Measurements from ENCODE around the gene CFH.
"Not testable (repeated sequence)": the region's sequence is repeated elsewhere in the genome, so short reads cannot be mapped to it uniquely, and the experiment has no call there.

The CFH gene

DNA sequence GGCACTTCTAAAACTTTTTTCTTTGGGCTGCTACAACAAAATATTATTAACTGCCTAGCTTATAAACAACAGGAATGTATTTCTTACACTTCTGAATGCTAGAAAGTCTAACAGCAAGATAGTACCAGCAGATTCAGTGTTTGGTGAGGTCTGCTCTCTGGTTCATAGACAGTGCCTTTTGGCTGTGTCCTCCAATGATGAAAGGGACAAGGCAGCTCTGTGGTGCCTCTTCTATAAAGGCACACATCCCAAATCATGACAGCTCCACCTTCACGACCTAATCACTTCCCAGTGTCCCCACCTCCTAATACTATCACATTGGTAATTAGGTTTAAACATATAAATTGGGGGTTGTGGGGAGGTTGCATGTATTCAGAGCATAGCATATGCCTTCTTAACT, 9.5 kb downstream of the CFH start:
- H3K4me3 ChIP-seq (ENCODE audit: low read depth, low read length): no peak overlapping the region

GRCh38 chr1:196667131-196667530, 15.3 kb downstream of the CFH start:
- no peak overlapping the region for H3K4me3 ChIP-seq (ENCODE audit: low read depth, low read length)

DNA sequence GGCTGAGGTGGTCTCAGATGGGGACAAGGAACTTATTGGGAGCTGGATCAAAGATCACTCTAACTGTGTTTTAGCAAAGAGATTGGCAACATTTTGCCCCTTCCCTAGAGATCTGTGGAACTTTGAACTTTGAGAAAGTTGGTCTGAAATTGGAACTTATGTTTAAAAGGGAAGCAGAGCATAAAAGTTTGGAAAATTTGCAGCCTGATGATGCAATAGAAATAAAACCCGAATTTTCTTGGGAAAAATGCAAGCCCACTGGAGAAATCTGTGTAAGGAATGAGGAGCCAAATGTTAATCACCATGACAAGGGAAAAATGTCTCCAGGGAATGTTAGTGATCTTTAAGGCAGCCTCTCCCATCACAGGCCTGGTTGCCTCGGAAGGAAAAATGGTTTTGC, 17.2 kb downstream of the CFH start:
- H3K4me3 ChIP-seq (ENCODE audit: low read depth, low read length): no peak overlapping the region

- H3K4me3 ChIP-seq (ENCODE audit: low read depth, low read length): no peak overlapping the region
Measured at GRCh38 chr1:196669693-196670092, 17.9 kb downstream of the CFH start.

- H3K4me3 ChIP-seq (ENCODE audit: low read depth, low read length): no peak overlapping the region
Measured at GRCh38 chr1:196674908-196675307, 23.1 kb downstream of the CFH start.

- H3K4me3 ChIP-seq (ENCODE audit: low read depth, low read length): no peak overlapping the region
Measured at GRCh38 chr1:196677781-196678509, 26.1 kb downstream of the CFH start.

GRCh38 chr1:196678510-196678884, 26.7 kb downstream of the CFH start:
- H3K4me3 ChIP-seq (ENCODE audit: low read depth, low read length): no peak overlapping the region

GRCh38 chr1:196680107-196680506, 28.3 kb downstream of the CFH start:
- no peak overlapping the region for H3K4me3 ChIP-seq (ENCODE audit: low read depth, low read length)

DNA sequence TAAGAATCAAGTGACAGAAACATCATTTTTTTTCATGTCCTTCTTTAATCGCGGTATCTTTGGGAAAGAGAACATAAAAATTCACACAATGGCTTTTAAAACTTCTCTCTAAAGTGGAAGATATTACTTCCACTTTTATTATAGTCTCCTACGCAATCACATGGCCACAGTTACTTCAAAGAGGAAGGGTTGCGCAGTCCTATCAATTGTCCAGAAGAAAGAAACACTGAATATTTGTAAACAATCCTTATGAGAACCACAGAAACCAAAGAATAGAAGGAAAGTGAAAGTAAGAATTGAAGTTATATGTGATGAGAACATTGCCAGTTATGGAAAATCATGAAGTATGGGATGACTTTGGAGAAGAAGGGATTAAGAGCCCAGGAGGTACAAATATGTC, 32.6 kb downstream of the CFH start:
- no peak overlapping the region for H3K4me3 ChIP-seq (ENCODE audit: low read depth, low read length)

DNA sequence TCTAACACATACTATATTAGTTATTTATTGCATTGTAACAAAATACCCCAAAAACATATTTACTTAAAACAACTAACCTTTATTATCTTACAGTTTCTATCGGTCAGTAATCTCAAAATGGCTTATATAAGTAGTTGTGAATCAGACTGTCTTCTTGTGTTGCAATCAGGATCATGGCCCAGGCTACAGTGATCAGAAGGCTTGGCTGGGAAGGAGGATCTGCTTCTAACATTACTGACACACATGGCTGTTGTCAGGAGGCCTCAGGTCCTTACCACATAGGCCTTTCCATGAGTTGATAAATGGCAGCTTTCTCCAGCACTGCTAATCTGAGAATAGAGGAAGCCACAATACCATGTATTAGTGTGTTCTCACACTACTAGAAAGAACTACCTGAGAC, 33.7 kb downstream of the CFH start:
- no peak overlapping the region for H3K4me3 ChIP-seq (ENCODE audit: low read depth, low read length)

DNA sequence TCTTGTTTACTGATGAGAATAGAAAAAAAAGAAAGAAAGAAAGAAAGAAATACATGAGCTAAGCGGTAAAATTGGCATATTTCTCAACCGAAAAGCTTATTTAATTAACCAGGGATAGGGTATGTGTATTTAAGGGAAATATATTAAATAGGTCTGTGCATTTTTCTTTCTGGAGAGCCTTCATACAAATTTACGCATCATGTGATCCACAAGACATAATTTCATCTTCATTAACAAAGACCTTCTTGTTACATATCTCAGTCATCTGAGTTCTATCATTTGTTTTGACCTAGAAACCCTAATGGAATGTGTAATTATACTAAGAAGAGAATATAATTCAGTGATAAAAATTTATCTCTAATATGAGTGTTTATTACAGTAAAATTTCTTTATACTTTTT, 37.2 kb downstream of the CFH start:
- H3K4me3 ChIP-seq (ENCODE audit: low read depth, low read length): no peak overlapping the region

DNA sequence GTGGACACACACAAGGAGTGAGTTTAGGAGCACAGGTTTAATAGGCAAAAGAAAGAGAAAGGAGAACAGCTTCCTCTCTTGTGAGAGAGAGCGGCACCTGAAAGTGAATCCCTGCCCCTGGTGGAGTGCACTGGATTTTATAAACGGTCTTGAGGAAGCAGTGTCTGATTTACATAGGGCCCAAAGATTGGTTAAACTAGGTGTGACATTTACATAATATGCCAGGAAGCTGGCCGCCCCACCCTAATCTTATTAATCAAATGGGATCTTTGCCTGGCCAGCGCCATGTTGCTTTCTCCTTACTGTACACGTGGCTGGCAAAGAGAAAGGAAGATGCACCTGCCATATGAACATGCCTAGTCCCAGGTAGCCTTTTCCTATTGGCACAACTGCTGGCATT, 38.7 kb downstream of the CFH start:
- no peak overlapping the region for H3K4me3 ChIP-seq (ENCODE audit: low read depth, low read length)

- H3K4me3 ChIP-seq (ENCODE audit: low read depth, low read length): no peak overlapping the region
Measured at GRCh38 chr1:196698993-196699392, 47.1 kb downstream of the CFH start.

GRCh38 chr1:196701144-196701543, 49.3 kb downstream of the CFH start:
- H3K4me3 ChIP-seq (ENCODE audit: low read depth, low read length): no peak overlapping the region

GRCh38 chr1:196709892-196710291, 58.0 kb downstream of the CFH start:
- not testable (repeated sequence) for H3K4me3 ChIP-seq (ENCODE audit: low read depth, low read length)

GRCh38 chr1:196717868-196718267, 66.0 kb downstream of the CFH start:
- H3K4me3 ChIP-seq (ENCODE audit: low read depth, low read length): no peak overlapping the region

- H3K4me3 ChIP-seq (ENCODE audit: low read depth, low read length): no peak overlapping the region
Measured at GRCh38 chr1:196723325-196724185, 71.7 kb downstream of the CFH start.

- no peak overlapping the region for H3K4me3 ChIP-seq (ENCODE audit: low read depth, low read length)
Measured at GRCh38 chr1:196732526-196732925, 80.7 kb downstream of the CFH start.

DNA sequence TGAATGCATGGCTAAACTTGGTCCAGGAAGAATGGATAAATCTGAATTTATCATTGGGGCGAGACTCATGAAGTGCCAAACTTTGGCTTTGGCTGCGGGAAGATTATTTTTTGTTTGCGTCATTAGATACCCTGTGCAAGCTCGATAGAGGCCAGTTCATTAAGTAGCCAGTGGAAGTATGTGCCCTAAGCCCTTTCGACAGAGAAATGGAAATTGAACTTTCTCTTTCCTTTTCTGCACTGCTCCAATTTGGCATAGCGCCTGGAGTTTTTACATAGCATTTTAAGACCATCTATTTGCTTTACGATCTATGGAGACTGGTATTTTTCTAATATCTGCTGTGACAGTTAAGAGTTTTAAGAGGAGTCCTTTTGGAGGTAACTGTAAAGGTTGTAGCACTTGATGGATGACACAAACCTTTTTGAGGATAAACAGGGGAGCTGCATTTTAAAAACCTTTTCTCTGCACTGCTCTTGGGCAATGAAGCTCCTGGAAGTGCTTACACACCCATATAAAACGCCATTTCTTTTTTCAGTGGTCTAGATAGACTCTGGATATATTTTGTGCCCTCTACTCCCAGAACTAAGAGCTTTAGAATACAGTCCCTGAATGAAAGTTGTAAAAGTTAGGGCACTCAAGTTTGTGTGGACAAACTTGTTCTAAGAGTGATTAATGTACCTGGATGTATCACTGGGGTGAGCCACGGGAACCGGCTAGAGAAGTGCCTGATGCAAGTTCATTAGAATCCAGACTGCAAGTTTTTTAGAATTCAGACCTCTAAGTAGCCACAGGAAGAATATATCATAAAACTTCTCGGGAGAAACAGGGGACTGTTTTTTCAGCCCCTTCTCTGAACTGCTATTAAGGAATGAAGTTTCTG, 81.5 kb downstream of the CFH start:
- H3K4me3 ChIP-seq (ENCODE audit: low read depth, low read length): no peak overlapping the region

- H3K4me3 ChIP-seq (ENCODE audit: low read depth, low read length): no peak overlapping the region
Measured at GRCh38 chr1:196734006-196734405, 82.2 kb downstream of the CFH start.

- H3K4me3 ChIP-seq (ENCODE audit: low read depth, low read length): no peak overlapping the region
Measured at GRCh38 chr1:196734460-196734859, 82.6 kb downstream of the CFH start.
